Glutamatergic neuron (in vitro differentiated cells): ENCODE data around the gene RNF220. TPM values are rescaled to one million over a fixed set of nuclear protein-coding genes. Genes with fewer than 3 reads are reported as not detected.

Experiments used
- DNase-seq: peaks from one replicate; pipeline ENCODE4 v3.0.0; 2022
- H3K27ac Mint-ChIP-seq: one replicate; pipeline ENCODE4 v1.8.0; 2020; ENCODE audit warnings: mild to moderate bottlenecking, mixed read lengths, inconsistent platforms; ENCODE audit not compliant: unreplicated experiment
- H3K27me3 Mint-ChIP-seq: one replicate; pipeline ENCODE4 v1.8.0; 2020; ENCODE audit warnings: mild to moderate bottlenecking, moderate library complexity, mixed read lengths, inconsistent platforms; ENCODE audit not compliant: unreplicated experiment
- H3K36me3 Mint-ChIP-seq: one replicate; pipeline ENCODE4 v1.8.0; 2020; ENCODE audit warnings: mild to moderate bottlenecking, mixed read lengths, inconsistent platforms; ENCODE audit not compliant: unreplicated experiment
- H3K4me1 Mint-ChIP-seq: one replicate; pipeline ENCODE4 v1.8.0; 2020; ENCODE audit warnings: mild to moderate bottlenecking, low read depth, mixed read lengths, inconsistent platforms; ENCODE audit not compliant: unreplicated experiment
- H3K4me3 Mint-ChIP-seq: one replicate; pipeline ENCODE4 v1.8.0; 2020; ENCODE audit warnings: mild to moderate bottlenecking, mixed read lengths, inconsistent platforms; ENCODE audit not compliant: unreplicated experiment
- H3K9me3 Mint-ChIP-seq: one replicate; pipeline ENCODE4 v1.8.0; 2020; ENCODE audit warnings: mild to moderate bottlenecking, moderate library complexity, mixed read lengths, inconsistent platforms; ENCODE audit not compliant: unreplicated experiment
- CTCF ChIP-seq: fragments of 200-600 bp; sonication (generic); IDR thresholded peaks from one replicate; pipeline ENCODE4 v1.5.0; 2021; ENCODE audit not compliant: partially characterized antibody, unreplicated experiment
- total RNA-seq: library from RNA; stranded (reverse); fragmentation: NEBNext Ultra II Directional; extraction: Animal tissue kit (Norgen Biotek cat#: 25700); gene quantifications from one replicate; pipeline ENCODE4 v1.2.1, GENCODE V29; 2021; ENCODE audit not compliant: unreplicated experiment

The RNF220 gene
- total RNA-seq, 1 donor from 2014 or later = 99.4 TPM

GRCh38 chr1:44598167-44598566, 193.1 kb downstream of the RNF220 start:
- Mint-ChIP-seq H3K27ac (no peak overlapping the region), H3K27me3 (peaks cover 8% of the 10 kb centered on the region), H3K9me3 (peaks cover 7% of the 10 kb centered on the region), H3K36me3 (no peaks in the 10 kb centered on the region), H3K4me3 (no peak overlapping the region), H3K4me1 (peaks cover 18% of the 10 kb centered on the region)
- TF ChIP-seq CTCF = no peak
- no peak for DNase-seq

DNA sequence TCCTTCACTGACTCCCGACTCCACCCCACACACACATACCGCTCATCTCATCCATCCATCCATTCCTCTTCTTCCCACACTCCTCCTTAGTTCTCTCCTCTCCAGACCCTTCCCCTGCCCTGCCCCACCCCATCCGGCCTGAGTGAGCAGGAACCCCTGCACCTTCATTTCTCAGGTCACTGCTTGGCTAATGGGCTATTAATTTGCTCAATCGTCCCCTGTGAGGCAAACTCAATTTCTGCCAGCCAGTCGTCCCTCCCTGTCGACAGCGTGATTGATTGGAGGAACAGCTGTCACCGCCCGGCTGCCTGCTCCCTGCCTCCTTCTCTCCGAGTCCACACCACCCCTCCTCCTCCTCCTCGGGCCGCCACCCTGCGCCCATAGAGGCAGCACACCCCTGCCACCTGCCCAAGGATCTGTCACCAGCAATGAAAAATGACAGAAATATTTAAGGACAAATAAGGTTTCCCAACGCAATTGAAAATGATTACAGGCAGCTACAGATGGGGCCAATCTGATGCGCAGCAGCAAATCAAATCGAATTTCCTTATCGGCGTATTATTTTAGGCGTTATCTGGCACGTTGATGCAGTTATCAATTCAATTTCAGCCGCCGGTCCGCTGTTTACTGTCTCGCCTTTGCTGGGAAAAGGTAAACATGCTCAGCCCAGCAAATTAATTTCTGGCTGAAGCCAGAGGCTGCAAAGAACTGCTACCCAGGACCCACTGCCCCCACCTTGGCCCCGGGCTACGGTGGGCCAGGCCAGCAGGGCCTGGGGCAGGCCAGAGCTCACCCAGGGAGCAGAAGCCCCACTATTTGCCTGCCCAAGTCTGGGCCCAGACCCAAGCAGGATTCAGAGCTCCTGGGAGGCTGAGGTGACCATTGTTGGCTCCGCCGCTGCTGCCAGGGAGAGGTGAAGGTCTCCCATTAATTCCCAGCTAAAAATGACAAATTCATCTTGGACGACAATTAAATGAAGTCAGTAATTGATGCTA, 197.9 kb downstream of the RNF220 start:
- Mint-ChIP-seq H3K9me3 (peaks cover 5% of the 10 kb centered on the region), H3K36me3 (no peaks in the 10 kb centered on the region), H3K4me3 (peak overlapping the region; percentile 40), H3K27ac (peak overlapping the region; percentile 77), H3K4me1 (peaks cover 12% of the 10 kb centered on the region), H3K27me3 (peaks cover 15% of the 10 kb centered on the region)
- no peak for TF ChIP-seq CTCF
- peak; percentile 81 for DNase-seq

DNA sequence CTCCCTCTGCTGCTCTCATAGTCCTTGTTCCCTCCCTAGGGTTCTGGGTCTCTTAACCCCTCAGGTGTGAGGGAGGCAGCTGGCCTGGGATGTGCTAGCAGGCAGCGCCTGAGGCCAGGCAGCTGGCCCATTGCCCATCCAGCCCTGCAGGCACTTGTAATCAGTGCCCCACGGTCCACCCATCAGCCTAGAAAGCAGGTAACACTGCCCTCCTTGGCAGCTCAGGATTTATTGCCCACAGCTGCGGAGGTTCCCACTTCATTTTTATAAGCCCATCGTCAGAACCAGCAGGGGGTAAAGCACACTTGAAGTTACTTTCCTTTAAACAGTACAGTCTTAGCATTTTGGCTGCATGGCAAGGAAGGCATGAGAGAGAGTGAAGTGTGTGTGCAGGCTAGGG, 198.7 kb downstream of the RNF220 start:
- no peak for DNase-seq
- Mint-ChIP-seq H3K36me3 (no peaks in the 10 kb centered on the region), H3K27ac (peak overlapping the region; percentile 77), H3K4me3 (peak overlapping the region; percentile 40), H3K27me3 (peaks cover 17% of the 10 kb centered on the region), H3K9me3 (peaks cover 5% of the 10 kb centered on the region), H3K4me1 (peaks cover 6% of the 10 kb centered on the region)
- no peak for TF ChIP-seq CTCF

GRCh38 chr1:44604157-44604955, 199.3 kb downstream of the RNF220 start:
- Mint-ChIP-seq H3K4me3 (no peak overlapping the region), H3K36me3 (no peaks in the 10 kb centered on the region), H3K9me3 (peaks cover 5% of the 10 kb centered on the region)

More at GRCh38 chr1:44604157-44604955, 199.3 kb downstream of the RNF220 start:
- no peak overlapping the region for H3K27ac Mint-ChIP-seq
- peaks cover 6% of the 10 kb centered on the region for H3K4me1 Mint-ChIP-seq
- no peak for TF ChIP-seq CTCF
- no peak for DNase-seq
- peaks cover 17% of the 10 kb centered on the region for H3K27me3 Mint-ChIP-seq
